Thyroid gland (tissue), 4 donors: ENCODE data around the gene CCR5AS.

Experiments
- DNase-seq, 2 donors: peaks; one replicate each; pipeline ENCODE4 v3.0.0-alpha.2; 2019
- H3K27ac ChIP-seq, 3 donors: fragments of 200-600 bp; sonication (generic); 1 replicate in 2 of 3; 2 replicates in 1 of 3; pipeline ENCODE4 v1.5.1; 2016 to 2019; ENCODE audit warnings: mild to moderate bottlenecking in 1 of 3, moderate library complexity in 1 of 3
- H3K27me3 ChIP-seq: fragments of 200-600 bp; sonication (generic); one replicate; pipeline ENCODE4 v1.5.1; 2019
- H3K36me3 ChIP-seq, 2 donors: fragments of 200-600 bp; sonication (generic); one replicate each; pipeline ENCODE4 v1.5.1; 2016 to 2019
- H3K4me1 ChIP-seq, 2 donors: fragments of 200-600 bp; sonication (generic); one replicate each; pipeline ENCODE4 v1.5.1; 2017 to 2019
- H3K4me3 ChIP-seq, 3 donors: fragments of 200-600 bp; sonication (generic); replicated peaks in 1 of 3; 1 replicate in 2 of 3; 2 replicates in 1 of 3; pipeline ENCODE4 v1.5.1; 2016; ENCODE audit warnings: mild to moderate bottlenecking in 1 of 3
- H3K9me3 ChIP-seq: fragments of 200-600 bp; sonication (generic); one replicate; pipeline ENCODE4 v1.5.1; 2017
- POLR2A ChIP-seq, 2 donors: fragments of 450-650 bp; IDR thresholded peaks; one replicate each; pipeline ENCODE4 v1.6.1; 2017; ENCODE audit warnings: antibody characterized with exemption in 2 of 2, mild to moderate bottlenecking in 2 of 2, moderate library complexity in 1 of 2
- WGBS, 2 donors: methylation state at CpG; one replicate each; pipeline ENCODE4 v1.1.5; 2017; 5-methylcytosine and 5-hydroxymethylcytosine counted together
- intact Hi-C: fragments of 100-400 bp; cut with DNase I; formaldehyde crosslinking; loops from one replicate; pipeline ENCODE4 v1.15.1; 2023
- TF ChIP-seq, protein P1 (sequence below), 6 experiments: fragments of 200-600 bp in 3 of 6; fragments of 450-650 bp in 3 of 6; sonication (generic) in 3 of 6; IDR thresholded peaks; one replicate each; pipeline ENCODE4 v1.5.1; 2016 to 2019; ENCODE audit warnings: antibody characterized with exemption in 6 of 6, mild to moderate bottlenecking in 2 of 6, inconsistent platforms in 1 of 6, moderate library complexity in 1 of 6

Gene CCR5AS

DNA sequence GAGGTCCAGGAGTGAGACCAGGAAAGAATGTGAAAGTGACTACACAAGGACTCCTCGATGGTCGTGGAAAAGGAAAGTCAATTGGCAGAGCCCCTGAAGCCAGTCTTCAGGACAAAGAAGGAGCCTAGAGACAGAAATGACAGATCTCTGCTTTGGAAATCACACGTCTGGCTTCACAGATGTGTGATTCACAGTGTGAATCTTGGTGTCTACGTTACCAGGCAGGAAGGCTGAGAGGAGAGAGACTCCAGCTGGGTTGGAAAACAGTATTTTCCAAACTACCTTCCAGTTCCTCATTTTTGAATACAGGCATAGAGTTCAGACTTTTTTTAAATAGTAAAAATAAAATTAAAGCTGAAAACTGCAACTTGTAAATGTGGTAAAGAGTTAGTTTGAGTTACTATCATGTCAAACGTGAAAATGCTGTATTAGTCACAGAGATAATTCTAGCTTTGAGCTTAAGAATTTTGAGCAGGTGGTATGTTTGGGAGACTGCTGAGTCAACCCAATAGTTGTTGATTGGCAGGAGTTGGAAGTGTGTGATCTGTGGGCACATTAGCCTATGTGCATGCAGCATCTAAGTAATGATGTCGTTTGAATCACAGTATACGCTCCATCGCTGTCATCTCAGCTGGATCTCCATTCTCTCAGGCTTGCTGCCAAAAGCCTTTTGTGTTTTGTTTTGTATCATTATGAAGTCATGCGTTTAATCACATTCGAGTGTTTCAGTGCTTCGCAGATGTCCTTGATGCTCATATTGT is 47.0 kb downstream of the CCR5AS start:
- no peaks in the 10 kb centered on the region for H3K27me3 ChIP-seq
- intact Hi-C loops, result no loop called here
- H3K36me3 ChIP-seq, result no peaks in the 10 kb centered on the region
- WGBS, 2 donors, result 28 to 30% methylated on average over 11 of the region's 11 CpGs
- peak overlapping the region in 1 of 3 donors; percentile 30 for H3K27ac ChIP-seq
- H3K4me1 ChIP-seq, result peaks cover 7 to 15% of the 10 kb centered on the region in 2 donors
- H3K9me3 ChIP-seq, result no peaks in the 10 kb centered on the region
- TF ChIP-seq, protein P1, sequence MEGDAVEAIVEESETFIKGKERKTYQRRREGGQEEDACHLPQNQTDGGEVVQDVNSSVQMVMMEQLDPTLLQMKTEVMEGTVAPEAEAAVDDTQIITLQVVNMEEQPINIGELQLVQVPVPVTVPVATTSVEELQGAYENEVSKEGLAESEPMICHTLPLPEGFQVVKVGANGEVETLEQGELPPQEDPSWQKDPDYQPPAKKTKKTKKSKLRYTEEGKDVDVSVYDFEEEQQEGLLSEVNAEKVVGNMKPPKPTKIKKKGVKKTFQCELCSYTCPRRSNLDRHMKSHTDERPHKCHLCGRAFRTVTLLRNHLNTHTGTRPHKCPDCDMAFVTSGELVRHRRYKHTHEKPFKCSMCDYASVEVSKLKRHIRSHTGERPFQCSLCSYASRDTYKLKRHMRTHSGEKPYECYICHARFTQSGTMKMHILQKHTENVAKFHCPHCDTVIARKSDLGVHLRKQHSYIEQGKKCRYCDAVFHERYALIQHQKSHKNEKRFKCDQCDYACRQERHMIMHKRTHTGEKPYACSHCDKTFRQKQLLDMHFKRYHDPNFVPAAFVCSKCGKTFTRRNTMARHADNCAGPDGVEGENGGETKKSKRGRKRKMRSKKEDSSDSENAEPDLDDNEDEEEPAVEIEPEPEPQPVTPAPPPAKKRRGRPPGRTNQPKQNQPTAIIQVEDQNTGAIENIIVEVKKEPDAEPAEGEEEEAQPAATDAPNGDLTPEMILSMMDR (IDR thresholded peaks at IDR 0.05), result no peak
- no peak for TF ChIP-seq POLR2A (IDR thresholded peaks at IDR 0.05)
- H3K4me3 ChIP-seq, result no peak overlapping the region
- DNase-seq, result peak; percentile 26 to 29

DNA sequence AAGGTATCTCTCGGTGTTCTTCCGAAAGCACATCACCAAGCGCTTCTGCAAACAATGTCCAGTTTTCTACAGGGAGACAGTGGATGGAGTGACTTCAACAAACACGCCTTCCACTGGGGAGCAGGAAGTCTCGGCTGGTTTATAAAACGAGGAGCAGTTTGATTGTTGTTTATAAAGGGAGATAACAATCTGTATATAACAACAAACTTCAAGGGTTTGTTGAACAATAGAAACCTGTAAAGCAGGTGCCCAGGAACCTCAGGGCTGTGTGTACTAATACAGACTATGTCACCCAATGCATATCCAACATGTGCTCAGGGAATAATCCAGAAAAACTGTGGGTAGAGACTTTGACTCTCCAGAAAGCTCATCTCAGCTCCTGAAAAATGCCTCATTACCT is 48.4 kb downstream of the CCR5AS start:
- H3K4me3 ChIP-seq, result no peak overlapping the region
- H3K36me3 ChIP-seq, result no peaks in the 10 kb centered on the region
- 77 to 81% methylated on average over 6 of the region's 6 CpGs for WGBS, 2 donors
- intact Hi-C loops, result no loop called here
- H3K4me1 ChIP-seq, result peaks cover 7 to 15% of the 10 kb centered on the region in 2 donors
- DNase-seq, result no peak
- no peak overlapping the region for H3K27ac ChIP-seq
- no peaks in the 10 kb centered on the region for H3K9me3 ChIP-seq
- H3K27me3 ChIP-seq, result no peaks in the 10 kb centered on the region
- TF ChIP-seq, protein P1 (IDR thresholded peaks at IDR 0.05), result no peak
- no peak for TF ChIP-seq POLR2A (IDR thresholded peaks at IDR 0.05)

DNA sequence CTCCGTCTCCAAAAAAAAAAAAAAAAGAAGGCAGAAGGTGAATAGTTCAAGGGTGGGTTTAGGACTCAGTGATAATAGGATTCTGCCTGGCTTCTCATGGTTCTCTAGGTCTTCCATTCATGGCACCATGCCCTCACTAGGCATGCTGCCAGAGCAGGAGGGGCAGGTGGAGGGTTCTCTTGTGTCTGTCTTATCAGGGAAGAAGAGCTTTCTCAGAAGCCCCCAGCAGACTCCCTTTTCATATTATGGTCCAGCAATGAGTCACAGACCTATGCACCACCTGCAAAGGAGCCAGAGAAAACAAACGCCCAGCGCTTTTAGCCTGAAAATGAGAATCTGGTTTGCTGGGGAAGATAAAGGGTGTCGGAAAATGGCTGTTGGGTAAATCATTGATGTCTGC is 50.0 kb downstream of the CCR5AS start:
- peaks cover 7 to 15% of the 10 kb centered on the region in 2 donors for H3K4me1 ChIP-seq
- H3K27me3 ChIP-seq, result no peaks in the 10 kb centered on the region
- H3K36me3 ChIP-seq, result no peaks in the 10 kb centered on the region
- no peaks in the 10 kb centered on the region for H3K9me3 ChIP-seq
- no peak overlapping the region for H3K4me3 ChIP-seq
- WGBS, 2 donors, result 84 to 89% methylated on average over 4 of the region's 4 CpGs
- TF ChIP-seq, protein P1 (IDR thresholded peaks at IDR 0.05), result no peak
- TF ChIP-seq POLR2A (IDR thresholded peaks at IDR 0.05), result no peak
- no peak for DNase-seq
- intact Hi-C loops, result no loop called here
- no peak overlapping the region for H3K27ac ChIP-seq

DNA sequence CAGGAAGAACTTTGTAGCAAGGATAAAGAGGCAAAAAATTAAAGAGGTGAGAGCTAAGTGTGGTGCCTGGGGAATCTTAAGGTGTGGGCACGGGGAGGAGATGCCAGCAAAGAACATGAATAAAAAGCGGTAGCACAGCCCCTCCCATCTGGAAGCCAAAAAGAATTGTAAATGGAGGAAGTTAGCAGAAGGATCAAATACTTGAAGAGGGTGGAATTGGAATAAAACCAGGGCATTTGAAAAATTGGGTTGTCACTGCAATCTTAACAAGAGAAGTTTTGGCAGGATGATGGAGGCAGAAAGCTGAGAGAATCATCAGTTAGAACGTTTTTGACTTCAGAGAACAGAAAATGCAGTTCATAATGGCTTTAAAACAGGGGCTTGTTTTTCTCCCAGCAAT is 50.6 kb downstream of the CCR5AS start:
- no peaks in the 10 kb centered on the region for H3K36me3 ChIP-seq
- DNase-seq, result no peak
- no peak overlapping the region for H3K4me3 ChIP-seq
- no peaks in the 10 kb centered on the region for H3K27me3 ChIP-seq
- WGBS, 2 donors, result 60 to 68% methylated on average over 3 of the region's 3 CpGs
- intact Hi-C loops, result no loop called here
- H3K9me3 ChIP-seq, result no peaks in the 10 kb centered on the region
- TF ChIP-seq, protein P1 (IDR thresholded peaks at IDR 0.05), result no peak
- no peak for TF ChIP-seq POLR2A (IDR thresholded peaks at IDR 0.05)
- H3K4me1 ChIP-seq, result peaks cover 7 to 15% of the 10 kb centered on the region in 2 donors
- H3K27ac ChIP-seq, result no peak overlapping the region

DNA sequence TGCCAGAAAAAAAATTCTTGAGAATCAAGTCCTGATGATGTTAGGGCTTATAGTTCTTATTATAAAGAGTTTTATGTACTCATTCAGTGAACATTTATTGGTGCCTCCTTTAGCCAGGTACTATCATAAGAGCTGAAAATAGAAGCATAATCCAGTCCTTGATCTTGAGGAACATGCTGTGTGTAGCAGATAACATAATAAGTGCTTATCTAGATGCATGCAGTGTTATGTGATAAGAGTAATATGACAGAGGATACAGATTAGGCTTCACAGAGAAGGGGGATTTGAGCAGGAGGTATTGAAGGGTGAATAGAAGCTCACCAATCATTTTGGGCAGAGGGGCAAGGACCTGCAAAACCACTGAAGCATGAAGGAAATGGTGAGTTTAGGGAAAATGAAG is 51.9 kb downstream of the CCR5AS start:
- Histone ChIP-seq H3K36me3 (no peaks in the 10 kb centered on the region), H3K27ac (no peak overlapping the region), H3K27me3 (no peaks in the 10 kb centered on the region), H3K9me3 (no peaks in the 10 kb centered on the region), H3K4me1 (peaks cover 7 to 8% of the 10 kb centered on the region in 2 donors), H3K4me3 (no peak overlapping the region)
- TF ChIP-seq, protein P1 (IDR thresholded peaks at IDR 0.05), result no peak
- no peak for TF ChIP-seq POLR2A (IDR thresholded peaks at IDR 0.05)
- intact Hi-C loops, result no loop called here
- no peak for DNase-seq
